GM23248 (cell line): ENCODE measurements around the gene EFNA2.

Source experiments
- EZH2 ChIP-seq: fragments of 200-600 bp; sonication (generic); IDR thresholded peaks from 2 replicates; pipeline ENCODE4 v1.6.1; 2018; ENCODE audit warnings: antibody characterized with exemption, mild to moderate bottlenecking; ENCODE audit not compliant: insufficient read depth, poor library complexity, severe bottlenecking
- EZH2phosphoT487 ChIP-seq: fragments of 200-600 bp; sonication (generic); IDR thresholded peaks from 2 replicates; pipeline ENCODE4 v1.6.1; 2018; ENCODE audit warnings: antibody characterized with exemption, moderate library complexity, mild to moderate bottlenecking, low read depth; ENCODE audit not compliant: insufficient read depth

- no peak for TF ChIP-seq EZH2
- TF ChIP-seq EZH2phosphoT487: no peak
Measured at GRCh38 chr19:1243768-1244692, 41.6 kb upstream of the EFNA2 start.
